ENCODE data around the gene STX10.

The STX10 gene

GRCh38 chr19:13098277-13099072 is 51.7 kb downstream of the STX10 start:
- no peak for DNase-seq

DNA sequence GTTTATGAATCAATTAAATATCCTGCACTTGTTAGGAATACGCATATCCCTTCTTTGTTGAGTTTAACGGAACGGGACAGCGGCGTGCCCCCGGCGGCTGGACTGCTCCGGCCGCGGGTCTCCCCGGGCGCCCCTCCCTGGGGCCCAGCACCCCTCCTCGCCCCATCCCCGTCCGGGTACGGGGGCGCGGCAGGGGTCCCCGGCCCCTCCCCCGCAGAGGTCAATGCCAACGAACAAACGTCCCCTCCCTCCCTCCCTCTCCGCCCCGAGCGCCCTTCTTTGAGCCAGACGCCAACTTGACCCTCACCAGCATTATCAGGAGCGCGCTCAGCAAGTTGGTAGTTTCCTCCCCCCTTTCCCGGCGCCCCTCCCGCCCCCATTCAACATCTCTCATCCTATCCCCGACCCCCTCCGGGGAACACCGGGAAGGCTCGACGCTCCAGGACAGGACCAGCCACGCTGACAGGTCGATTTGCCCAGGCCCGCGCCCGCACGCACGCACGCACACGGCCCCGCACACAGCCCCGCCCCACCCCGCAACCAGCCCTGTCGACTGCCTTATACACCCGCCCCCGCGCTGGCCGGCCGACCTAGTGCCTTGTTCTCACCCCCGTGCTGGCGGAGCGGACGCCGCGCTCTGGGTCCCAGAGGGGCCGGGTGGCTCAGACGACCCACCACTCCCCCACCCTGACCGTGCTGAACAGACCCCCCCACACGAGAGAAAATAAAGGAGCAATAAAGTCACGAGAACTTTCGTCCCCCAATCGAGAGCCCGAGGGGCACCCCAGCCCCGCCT is 52.5 kb downstream of the STX10 start:
- DNase-seq = no peak

- no peak for DNase-seq
Measured at GRCh38 chr19:13097033-13097462, 53.1 kb downstream of the STX10 start.

DNA sequence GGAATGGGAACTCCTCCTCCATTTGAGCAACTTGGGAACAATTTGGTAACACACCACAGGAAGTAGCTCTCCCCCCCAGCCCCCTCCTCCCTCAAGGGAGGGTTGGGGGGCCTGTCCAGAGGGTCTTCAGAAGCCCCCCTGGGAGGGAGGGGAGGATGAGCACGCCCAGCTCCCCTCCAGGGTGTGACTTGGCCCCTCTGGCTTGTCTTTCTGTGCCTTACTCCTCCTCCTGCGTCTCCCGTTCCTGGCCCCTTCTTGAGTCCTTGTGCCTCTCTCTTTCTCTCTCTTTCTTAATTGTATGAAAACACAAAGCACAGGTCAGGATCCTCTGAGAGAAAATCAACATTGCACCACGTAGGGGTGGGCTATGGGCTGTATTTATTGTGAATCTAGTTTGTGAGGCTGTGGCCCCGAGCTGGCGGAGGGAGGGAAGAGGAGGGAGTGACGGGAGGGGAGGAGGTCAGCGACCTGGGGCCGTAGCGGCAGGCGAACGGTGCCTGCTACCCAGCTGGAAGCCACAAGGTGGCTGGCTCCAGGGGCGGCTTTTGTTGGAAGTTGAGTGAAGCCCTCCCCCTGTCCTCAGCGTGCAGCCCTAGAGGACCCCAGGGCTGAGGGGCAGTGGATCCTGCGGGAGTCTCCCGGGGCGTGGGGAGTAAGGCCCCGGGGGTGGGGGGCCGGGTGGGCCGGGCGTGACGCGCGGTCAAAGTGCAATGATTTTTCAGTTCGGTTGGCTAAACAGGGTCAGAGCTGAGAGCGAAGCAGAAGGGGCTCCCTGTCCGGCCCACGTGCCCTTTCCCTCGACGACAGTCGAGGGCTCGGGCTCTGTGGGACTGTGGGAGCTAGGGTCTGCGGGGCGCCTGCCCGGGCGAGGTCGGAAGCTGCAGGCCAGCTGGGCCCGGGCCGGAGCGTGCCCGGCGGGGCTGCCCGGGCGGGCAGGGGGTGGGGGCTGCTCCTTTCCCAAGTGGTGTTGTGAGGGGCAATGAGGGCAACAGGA is 53.9 kb downstream of the STX10 start:
- peak; percentile 63 for DNase-seq

DNA sequence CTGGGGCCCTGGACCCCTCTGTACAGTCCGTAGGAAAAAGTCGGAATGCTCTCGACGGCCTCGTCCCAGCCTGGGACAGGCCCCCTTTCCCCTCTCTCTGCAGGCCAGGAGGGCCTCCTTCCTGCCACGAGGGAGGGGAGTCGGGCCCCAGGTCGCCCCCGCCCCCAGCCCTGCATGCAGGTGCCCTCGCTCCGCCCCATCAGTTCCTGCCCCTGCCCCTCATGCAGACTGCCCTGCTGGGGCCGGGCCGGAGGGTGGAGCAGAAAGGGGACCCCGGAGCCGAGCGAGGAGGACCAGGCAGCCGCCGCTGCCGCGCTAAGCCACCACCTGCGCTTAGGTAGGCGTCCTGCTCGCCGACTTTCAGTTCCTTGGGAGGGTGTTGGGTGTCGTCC is 54.8 kb downstream of the STX10 start:
- DNase-seq = no peak

GRCh38 chr19:13094771-13095392 is 55.3 kb downstream of the STX10 start:
- peak; percentile 54 for DNase-seq

GRCh38 chr19:13094106-13094504 is 56.1 kb downstream of the STX10 start:
- no peak for DNase-seq

Data from 8988T (cell line).